GM12878 (cell line): ENCODE results near the gene PPP1R9B. TPM values are rescaled to one million over a fixed set of nuclear protein-coding genes. Genes with fewer than 3 reads are reported as not detected.

Experiments
- ATAC-seq: fragments of 200-7000 bp; cut with Tn5 transposase; 3 replicates; pipeline ENCODE4 v1.9.1; 2020; ENCODE audit warnings: mild to moderate bottlenecking, moderate library complexity
- BruUV-seq: library from RNA; stranded (reverse); fragments of 400-500 nt; replicated peaks from 2 replicates; lab custom pipeline; 2021; lab: Mats Ljungman, UMichigan
- CTCF ChIA-PET: fragments of 300-600 bp; sonication (Branson Sonifier 250); formaldehyde crosslinking; extraction: SDS; loops from one replicate; lab custom pipeline; 2021; ENCODE audit warnings: inconsistent platforms; lab: Yijun Ruan, JAX
- POLR2A ChIA-PET: fragments of 350-600 bp; formaldehyde crosslinking; extraction: SDS; loops from one replicate; lab custom pipeline; 2021; ENCODE audit warnings: inconsistent platforms; lab: Charles Lee
- RAD21 ChIA-PET: fragments of 300-600 bp; sonication (Branson Sonifier 250); formaldehyde crosslinking; loops from one replicate; lab custom pipeline; 2023; ENCODE audit warnings: antibody characterized with exemption; ENCODE audit not compliant: unreplicated experiment; lab: Charles Lee
- SMC1A ChIA-PET: fragments of 300-600 bp; sonication (Branson Sonifier 250); formaldehyde crosslinking; loops from one replicate; lab custom pipeline; 2023; ENCODE audit not compliant: unreplicated experiment, uncharacterized antibody; lab: Charles Lee
- DNase-seq: peaks from one replicate; pipeline ENCODE4 v3.0.0-alpha.2; 2011; ENCODE audit warnings: low read depth, low spot score
- FAIRE-seq: peaks from 3 replicates; lab custom pipeline; 2011; peaks lifted over from hg19 to GRCh38; lab: Jason Lieb, UNC
- H2AFZ ChIP-seq: 2 replicates; pipeline ENCODE4 v1.6.0; 2011; ENCODE audit warnings: low read depth, low read length, control low read depth; ENCODE audit not compliant: control insufficient read depth
- H3K27ac ChIP-seq: 2 replicates; pipeline ENCODE4 v1.5.1; 2011; ENCODE audit warnings: control low read depth; ENCODE audit not compliant: control insufficient read depth, insufficient read depth
- H3K27me3 ChIP-seq, 2 experiments: replicated peaks in 1 of 2; 2 replicates each; pipeline versions ENCODE4 v1.6.0 to v1.6.1; 2011; ENCODE audit warnings: low read length in 1 of 2; ENCODE audit not compliant: control insufficient read depth in 2 of 2, insufficient read depth in 2 of 2
- H3K36me3 ChIP-seq, 2 experiments: 2 replicates each; pipeline ENCODE4 v1.5.1; 2011; ENCODE audit warnings: low read length in 1 of 2; ENCODE audit not compliant: control insufficient read depth in 2 of 2, insufficient read depth in 2 of 2
- H3K4me1 ChIP-seq: 2 replicates; pipeline ENCODE4 v1.6.1; 2011; ENCODE audit warnings: mild to moderate bottlenecking, low read length, moderate library complexity, mixed read lengths; ENCODE audit not compliant: control insufficient read depth, insufficient read depth
- H3K4me2 ChIP-seq: 2 replicates; pipeline ENCODE4 v1.6.0; 2011; ENCODE audit warnings: control low read depth; ENCODE audit not compliant: control insufficient read depth, insufficient read depth
- H3K4me3 ChIP-seq: fragments of 200-600 bp; sonication (generic); 2 replicates; pipeline ENCODE4 v1.5.1; 2016
- H3K79me2 ChIP-seq: 2 replicates; pipeline ENCODE4 v1.6.0; 2011; ENCODE audit warnings: low read length; ENCODE audit not compliant: control insufficient read depth, insufficient read depth
- H3K9ac ChIP-seq: 2 replicates; pipeline ENCODE4 v1.8.0; 2011; ENCODE audit warnings: low read length, control low read depth, mixed read lengths; ENCODE audit not compliant: control insufficient read depth, insufficient read depth
- H3K9me3 ChIP-seq: replicated peaks from 3 replicates; pipeline ENCODE4 v1.5.1; 2011; ENCODE audit warnings: mild to moderate bottlenecking, low read length; ENCODE audit not compliant: control insufficient read depth, insufficient read depth
- H4K20me1 ChIP-seq: 2 replicates; pipeline ENCODE4 v1.6.0; 2011; ENCODE audit not compliant: control insufficient read depth, insufficient read depth
- BCL11A ChIP-seq: IDR thresholded peaks from 2 replicates; pipeline ENCODE4 v1.6.1; 2011; ENCODE audit warnings: low read depth, low read length
- BCLAF1 ChIP-seq: fragments of 450-650 bp; IDR thresholded peaks from 2 replicates; pipeline ENCODE4 v1.6.1; 2017; ENCODE audit warnings: antibody characterized with exemption, mild to moderate bottlenecking, moderate library complexity
- CHD2 ChIP-seq: IDR thresholded peaks from 2 replicates; pipeline ENCODE4 v1.6.1; 2011; ENCODE audit warnings: low read depth, low read length, improper control_type of control experiment, borderline replicate concordance
- E2F8 ChIP-seq: fragments of 450-650 bp; IDR thresholded peaks from 2 replicates; pipeline ENCODE4 v1.6.1; 2018; ENCODE audit warnings: mild to moderate bottlenecking, low read depth, moderate library complexity; ENCODE audit not compliant: partially characterized antibody
- EED ChIP-seq: sonication (generic); IDR thresholded peaks from 2 replicates; pipeline ENCODE4 v1.6.1; 2016; ENCODE audit warnings: antibody characterized with exemption, low read depth
- FOXM1 ChIP-seq: IDR thresholded peaks from 2 replicates; pipeline ENCODE4 v1.6.1; 2012; ENCODE audit warnings: low read depth, mild to moderate bottlenecking, inconsistent platforms, low read length, moderate library complexity
- SMARCA5 ChIP-seq: fragments of 450-650 bp; IDR thresholded peaks from 2 replicates; pipeline ENCODE4 v1.6.1; 2017; ENCODE audit warnings: mild to moderate bottlenecking
- STAT3 ChIP-seq: IDR thresholded peaks from 2 replicates; pipeline ENCODE4 v1.6.1; 2011; ENCODE audit warnings: low read depth, low read length, improper control_type of control experiment
- USF1 ChIP-seq: IDR thresholded peaks from 2 replicates; pipeline ENCODE4 v1.6.1; 2011; ENCODE audit warnings: borderline replicate concordance, low read depth, mild to moderate bottlenecking, moderate library complexity, mixed read lengths, low read length; ENCODE audit not compliant: insufficient read depth; ENCODE audit errors: extremely low read length
- ZBED1 ChIP-seq: IDR thresholded peaks from 2 replicates; pipeline ENCODE4 v1.6.1; 2016; ENCODE audit warnings: borderline replicate concordance
- WGBS: methylation state at CpG from one replicate; pipeline ENCODE4 v1.1.6; 2016; ENCODE audit warnings: low lambda C conversion rate; ENCODE audit not compliant: insufficient replicate concordance, insufficient coverage; ENCODE audit errors: missing lambda C conversion rate; 5-methylcytosine and 5-hydroxymethylcytosine counted together
- in situ Hi-C: fragments of 300-500 bp; cut with MboI; formaldehyde crosslinking; loops from 9 replicates; pipeline ENCODE4 v1.14.3; 2018; ENCODE audit warnings: mixed read lengths
- intact Hi-C: fragments of 100-400 bp; cut with micrococcal nuclease; formaldehyde crosslinking; loops from one replicate; pipeline ENCODE4 v1.14.2; 2022; ENCODE audit not compliant: unreplicated experiment
- polyA plus RNA-seq, 11 experiments: library from polyadenylated mRNA; depleted of rRNA in 4 of 11; unstranded in 6 of 11; stranded (reverse) in 5 of 11; fragments of >200 nt; fragmentation: Nextera tagmentation in 4 of 11; fragmentation: Illumina TruSeq in 1 of 11; extraction: Ambion mirVana in 4 of 11; extraction: Trizol in 1 of 11; gene quantifications; 1 replicate in 1 of 11; 2 replicates in 10 of 11; pipeline versions ENCODE4 v1.2.1 to v1.2.3, GENCODE V29; 2011 to 2016; ENCODE audit warnings: inconsistent platforms in 2 of 11, missing spikeins in 2 of 11, low read depth in 1 of 11
- total RNA-seq, 4 experiments: library from RNA; depleted of rRNA in 3 of 4; stranded (reverse); fragments of >200 nt in 3 of 4; fragmentation: Illumina TruSeq in 1 of 4; extraction: Trizol in 1 of 4; gene quantifications; 2 replicates each; pipeline versions ENCODE4 v1.2.1 to v1.2.3, GENCODE V29; 2013 to 2021

PPP1R9B gene
- total and polyA plus RNA-seq, 10 of the 15 experiments (the other 5 are each of a cell fraction or from before 2014, with no cell fraction given), result 0.20 to 107 (median 37.5) TPM

- no peak for TF ChIP-seq E2F8
- TF ChIP-seq CHD2, result no peak
- no peak for TF ChIP-seq USF1
- no peak for TF ChIP-seq EED
Observed at GRCh38 chr17:50187751-50188530, 37.5 kb upstream of the PPP1R9B start (continued).

GRCh38 chr17:50187394-50187725, 36.9 kb upstream of the PPP1R9B start:
- 4% methylated on average over 4 of the region's 4 CpGs for WGBS
- Histone ChIP-seq H3K27me3 (no peaks in the 10 kb centered on the region), H3K27ac (no peak overlapping the region), H3K4me1 (peaks cover 28% of the 10 kb centered on the region), H3K4me3 (no peak overlapping the region), H3K9ac (no peak overlapping the region), H4K20me1 (no peaks in the 10 kb centered on the region), H3K9me3 (no peaks in the 10 kb centered on the region), H3K36me3 (peaks cover 0 to 6% of the 10 kb centered on the region in 2 experiments; a peak in 2 of 4 replicates)
- DNase-seq (no peak), FAIRE-seq (no peak)
- intact Hi-C loops, result no loop called here
- SMC1A ChIA-PET, result interaction anchor here (1.5 to 1.9 kb wide), 2 partner anchors 10 to 18 kb away, joined by 7 read pairs; no protein-coding TSS in a partner anchor
- no peak for TF ChIP-seq STAT3
- no peak for TF ChIP-seq BCLAF1
- no peak for TF ChIP-seq SMARCA5
- TF ChIP-seq ZBED1, result no peak
- TF ChIP-seq BCL11A, result no peak
- TF ChIP-seq FOXM1, result no peak
- TF ChIP-seq, all 136 proteins: peak for 0
- H2AFZ ChIP-seq, result no peak overlapping the region
- no peaks in the 10 kb centered on the region for H3K79me2 ChIP-seq
- no peak for ATAC-seq
- in situ Hi-C loops, result no loop called here
- ChIA-PET RAD21 (interaction anchor here (0.9 to 1.9 kb wide), 2 partner anchors 18 to 24 kb away, joined by 5 to 9 read pairs; no protein-coding TSS in a partner anchor), CTCF (interaction anchor here (1.3 to 3.5 kb wide), 3 partner anchors 9 to 17 kb away, joined by 4 to 26 read pairs (median 11); no protein-coding TSS in a partner anchor), POLR2A (interaction anchor here (0.6 to 1.2 kb wide), 2 partner anchors 39 to 46 kb away, joined by 3 read pairs; no protein-coding TSS in a partner anchor)
- no peak overlapping the region for H3K4me2 ChIP-seq
- BruUV-seq, result no TSS peak
